ENCODE data around the gene SEC24D.

SEC24D gene

DNA sequence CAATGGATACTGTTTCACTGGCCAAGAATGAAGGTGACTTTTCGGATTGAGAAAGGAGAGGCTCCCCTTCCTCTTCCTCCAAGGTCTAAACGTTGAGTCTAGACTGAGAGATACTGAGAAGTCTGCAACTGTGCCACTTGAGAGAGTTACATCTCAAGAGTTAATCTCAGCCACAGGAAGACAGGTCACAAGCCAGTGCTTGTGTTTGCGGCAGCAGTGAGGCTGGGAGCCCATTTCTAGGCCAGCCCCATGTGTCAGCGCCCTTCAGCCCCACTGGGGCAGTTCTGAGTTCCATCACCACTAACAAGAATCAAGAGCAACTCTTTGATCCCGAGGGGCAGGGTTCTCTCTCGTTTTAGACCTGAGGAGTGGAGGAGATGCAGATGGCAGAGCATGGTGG lies 7.3 kb upstream of the SEC24D start:
- DNase-seq = no peak

DNA sequence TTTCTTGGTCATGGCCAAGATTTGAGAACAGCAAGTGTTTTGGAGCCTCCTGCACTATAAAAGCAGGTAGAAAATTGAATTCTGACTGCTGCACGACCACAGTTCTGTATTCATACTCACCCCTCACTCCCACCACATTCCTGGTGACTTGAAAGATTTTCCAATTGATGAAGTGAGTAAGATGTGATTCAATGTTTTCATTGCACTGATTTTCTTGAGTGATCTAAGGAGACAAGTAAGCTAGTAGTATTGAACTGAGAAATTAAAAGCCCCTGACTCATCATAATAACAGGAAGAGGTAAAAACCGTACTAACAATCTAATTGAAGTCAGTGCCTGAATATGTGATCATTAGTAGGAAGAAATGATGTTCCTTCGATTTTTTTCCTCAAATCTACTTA lies 6.1 kb upstream of the SEC24D start:
- no peak for DNase-seq

GRCh38 chr4:118839221-118839927 lies 3.4 kb upstream of the SEC24D start:
- DNase-seq = no peak

DNA sequence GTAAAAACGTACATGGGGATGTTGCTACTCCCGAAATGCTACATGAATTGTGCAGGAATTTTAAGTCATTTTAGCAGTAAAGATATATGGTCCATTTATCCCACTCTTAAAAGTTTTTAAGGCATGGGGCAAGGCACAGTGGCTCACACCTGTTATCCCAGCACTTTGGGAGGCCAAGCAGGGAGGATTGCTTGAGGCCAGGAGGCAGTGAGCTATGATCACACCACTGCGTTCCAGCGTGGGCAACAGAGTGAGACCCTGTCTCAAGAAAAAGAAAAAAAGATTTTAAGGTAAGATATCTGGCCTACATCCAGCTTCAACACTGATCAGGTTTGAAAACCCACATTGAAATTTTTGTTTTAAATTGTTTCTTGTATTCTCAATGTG lies 1.2 kb upstream of the SEC24D start:
- no peak for DNase-seq

DNA sequence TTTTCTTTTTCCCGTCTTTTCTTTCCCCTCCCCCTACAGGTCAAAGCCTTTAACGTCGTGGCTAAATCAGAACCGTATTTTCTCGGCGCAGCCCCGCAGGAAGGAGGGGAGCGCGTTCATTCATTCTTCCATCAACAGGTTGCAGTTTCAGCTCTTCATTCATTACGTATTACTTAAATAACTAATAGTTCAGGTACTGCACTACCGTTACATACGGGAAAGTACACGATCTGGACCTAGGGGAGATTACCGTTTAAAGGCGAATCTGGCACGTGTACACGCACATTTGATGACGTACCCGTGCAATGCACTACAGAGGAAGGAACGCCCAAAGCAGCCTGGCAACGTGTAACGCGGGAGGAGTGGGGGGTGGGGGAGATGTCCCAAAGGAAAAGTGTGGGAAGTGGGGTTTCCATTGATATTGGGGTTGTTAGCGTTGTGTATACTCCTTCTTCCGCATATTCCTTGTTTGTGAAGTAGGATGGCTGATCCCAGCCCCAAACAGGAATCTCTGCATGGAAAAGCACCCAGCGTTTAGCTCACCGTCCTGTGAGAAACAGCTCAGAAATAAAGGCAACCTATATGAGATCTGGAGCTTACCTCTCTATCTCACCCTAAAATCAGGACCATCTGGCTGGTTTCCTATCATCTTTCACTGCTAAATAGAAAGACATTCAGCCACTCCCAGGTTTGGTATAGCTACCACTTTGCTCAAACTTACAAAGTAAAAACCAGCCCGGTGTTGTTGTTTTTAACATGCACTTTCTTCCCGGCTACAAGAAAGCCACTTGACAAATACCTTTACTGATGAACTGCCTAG lies 585 bp upstream of the SEC24D start:
- DNase-seq = peak; percentile 11

DNA sequence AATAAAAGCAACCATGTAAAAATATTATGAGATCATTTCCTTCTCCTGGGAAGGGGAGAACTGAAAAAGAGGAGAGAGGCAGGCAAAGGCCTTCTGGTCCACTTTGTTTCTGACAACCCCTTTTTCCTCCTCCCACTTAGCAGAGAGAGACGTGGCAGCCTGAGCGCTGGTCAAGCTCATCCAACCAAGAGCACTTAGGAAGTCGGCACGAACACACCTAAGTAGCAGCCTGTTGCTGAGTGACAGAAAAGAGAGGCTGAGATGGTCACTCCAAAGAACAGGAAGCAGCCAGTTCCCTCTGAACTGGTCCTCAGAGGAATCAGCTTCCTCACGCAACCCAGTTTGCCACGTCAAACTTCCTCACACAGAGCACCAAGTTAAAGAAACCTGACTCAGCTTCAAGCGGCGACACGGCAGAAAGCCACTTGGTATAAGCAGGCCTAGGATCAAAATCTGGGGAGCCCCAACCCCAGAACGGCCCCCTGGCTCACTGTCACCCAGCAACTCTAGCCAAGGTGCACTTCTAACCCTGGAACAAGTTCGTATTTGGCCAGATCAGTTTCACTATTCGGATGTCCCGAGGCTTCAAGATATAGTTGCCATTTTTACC lies 861 bp downstream of the SEC24D start:
- peak; percentile 22 for DNase-seq

GRCh38 chr4:118834070-118834469 lies 1.9 kb downstream of the SEC24D start:
- DNase-seq = no peak

DNA sequence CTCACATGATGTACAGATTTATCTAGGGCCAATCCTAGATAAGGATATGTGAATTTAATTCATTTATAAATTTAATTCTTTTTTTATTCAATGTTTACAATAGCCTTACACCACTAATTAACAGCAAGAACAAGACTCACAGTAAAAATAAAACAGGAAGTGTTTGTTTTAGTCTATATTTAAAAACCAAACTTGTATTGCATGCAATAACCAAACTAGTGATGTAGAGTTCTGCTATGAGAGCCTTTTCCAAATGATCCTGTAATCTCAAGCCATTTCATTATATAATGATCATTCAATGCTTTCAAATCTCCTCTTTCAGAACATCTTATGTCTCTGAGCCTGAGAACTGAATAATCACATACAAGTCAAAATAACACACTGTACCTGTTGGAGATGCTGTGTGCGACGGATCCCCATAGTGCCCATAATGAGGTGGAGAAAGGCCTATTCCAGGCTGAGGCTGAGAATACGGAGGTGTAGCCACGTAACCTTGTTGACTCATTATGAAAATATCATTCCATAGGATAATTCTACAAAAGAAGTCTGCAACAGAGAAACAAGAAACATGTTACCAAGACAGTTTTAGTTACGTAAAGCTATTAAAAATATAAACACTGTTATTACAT lies 2.6 kb downstream of the SEC24D start:
- no peak for DNase-seq

GRCh38 chr4:118829107-118829506 lies 6.8 kb downstream of the SEC24D start:
- no peak for DNase-seq

- DNase-seq = no peak
Measured at GRCh38 chr4:118826723-118827444, 9.0 kb downstream of the SEC24D start.

DNA sequence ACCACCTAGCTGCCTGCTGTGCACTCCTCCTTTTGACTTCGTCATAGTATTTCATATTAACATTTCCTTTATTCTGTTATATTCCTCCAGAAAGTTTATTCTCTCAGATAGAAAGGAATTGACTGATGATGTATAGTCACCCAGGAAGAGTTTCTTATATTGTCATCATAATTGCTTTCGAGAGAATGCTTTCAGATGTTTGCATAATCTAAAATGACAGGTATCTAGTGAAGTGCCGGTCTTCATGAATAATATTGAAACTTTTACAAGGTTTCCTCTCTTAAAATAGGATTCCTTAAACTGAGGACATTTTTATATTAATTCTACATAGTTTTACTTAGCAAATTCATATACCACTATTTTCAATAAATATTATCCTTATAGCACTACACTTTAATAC lies 10.1 kb downstream of the SEC24D start:
- DNase-seq = no peak

DNA sequence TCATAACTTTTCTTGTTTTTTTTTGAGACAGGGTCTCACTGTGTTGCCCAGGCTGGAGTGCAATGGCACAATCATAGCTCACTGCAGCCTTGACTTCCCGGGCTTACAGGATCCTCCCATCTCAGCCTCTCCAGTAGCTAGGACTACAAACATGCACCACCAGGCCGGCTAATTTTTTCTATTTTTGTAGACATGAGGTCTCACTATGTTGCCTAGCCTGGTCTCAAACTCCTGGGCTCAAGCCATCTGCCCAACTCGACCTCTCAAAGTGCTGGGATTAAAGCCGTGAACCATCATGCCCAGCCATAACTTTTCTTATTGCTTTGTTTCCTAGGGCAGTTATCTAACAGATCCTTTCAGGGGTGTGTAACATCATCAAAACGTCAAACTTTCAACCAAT lies 11.8 kb downstream of the SEC24D start:
- no peak for DNase-seq

- no peak for DNase-seq
Measured at GRCh38 chr4:118823471-118823870, 12.5 kb downstream of the SEC24D start.

DNA sequence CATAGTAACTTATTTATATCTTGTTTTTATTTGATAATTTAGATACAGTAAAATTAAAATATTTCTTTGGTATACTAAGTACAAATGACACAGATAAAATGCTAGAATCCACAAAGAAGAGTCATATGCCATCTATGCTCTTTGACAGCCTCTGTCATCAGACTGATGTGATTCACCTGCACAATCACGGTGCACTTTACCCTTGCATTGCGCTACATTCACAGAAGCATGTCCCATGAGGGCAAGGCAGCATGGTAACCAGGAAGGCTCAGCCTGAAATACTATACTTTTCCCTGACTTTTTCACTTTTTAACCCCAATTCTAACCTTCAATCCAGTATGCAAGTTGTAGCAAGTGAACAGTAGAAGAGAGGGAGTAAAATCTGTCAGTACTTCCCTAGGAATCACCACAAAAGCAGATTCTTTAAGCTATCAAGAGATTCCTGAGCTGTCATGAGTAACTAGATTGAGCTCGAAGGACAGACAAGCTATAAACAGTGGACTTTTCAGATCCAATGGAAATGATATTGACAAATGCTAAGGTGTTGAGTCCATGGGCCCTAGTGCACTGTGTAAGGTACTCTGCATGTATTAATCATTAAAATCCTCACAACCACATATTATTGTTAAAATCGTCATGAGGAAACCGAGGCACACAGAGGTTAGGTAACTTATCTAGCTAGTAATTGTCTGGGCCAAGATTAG lies 14.2 kb downstream of the SEC24D start:
- DNase-seq = no peak

DNA sequence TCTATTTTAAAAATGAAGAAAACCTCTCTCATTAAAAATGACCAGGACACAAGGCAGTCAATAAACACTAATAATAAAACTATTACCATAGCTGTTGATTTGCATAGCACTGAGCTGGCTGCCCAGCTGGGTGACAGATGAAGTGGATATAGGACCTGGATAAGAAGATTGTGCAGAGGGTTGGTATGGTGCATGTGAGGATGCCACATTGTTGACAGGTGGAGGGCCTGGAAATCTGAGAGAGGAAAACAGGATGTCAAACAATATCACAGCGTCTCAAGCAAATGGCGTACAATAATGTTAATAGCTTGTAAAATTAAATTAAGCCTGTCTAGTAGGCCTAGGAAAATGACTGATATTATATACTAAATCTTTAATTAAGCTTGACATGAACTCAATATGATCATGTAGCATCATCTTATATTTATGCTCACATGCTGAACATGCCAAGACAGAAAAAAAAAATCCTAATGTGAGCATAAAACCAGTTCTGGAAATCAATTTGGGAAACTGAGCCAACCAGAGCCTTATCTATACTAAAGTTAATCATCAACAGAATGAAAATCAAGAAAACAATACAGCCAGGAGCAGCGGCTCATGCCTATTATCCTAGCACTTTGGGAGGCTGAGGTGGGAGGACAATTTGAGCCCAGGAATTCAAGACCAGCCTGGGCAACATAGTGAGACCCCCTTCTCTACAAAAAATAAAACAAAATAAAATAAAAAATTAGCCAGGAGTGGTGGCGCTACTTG lies 18.6 kb downstream of the SEC24D start:
- no peak for DNase-seq

DNA sequence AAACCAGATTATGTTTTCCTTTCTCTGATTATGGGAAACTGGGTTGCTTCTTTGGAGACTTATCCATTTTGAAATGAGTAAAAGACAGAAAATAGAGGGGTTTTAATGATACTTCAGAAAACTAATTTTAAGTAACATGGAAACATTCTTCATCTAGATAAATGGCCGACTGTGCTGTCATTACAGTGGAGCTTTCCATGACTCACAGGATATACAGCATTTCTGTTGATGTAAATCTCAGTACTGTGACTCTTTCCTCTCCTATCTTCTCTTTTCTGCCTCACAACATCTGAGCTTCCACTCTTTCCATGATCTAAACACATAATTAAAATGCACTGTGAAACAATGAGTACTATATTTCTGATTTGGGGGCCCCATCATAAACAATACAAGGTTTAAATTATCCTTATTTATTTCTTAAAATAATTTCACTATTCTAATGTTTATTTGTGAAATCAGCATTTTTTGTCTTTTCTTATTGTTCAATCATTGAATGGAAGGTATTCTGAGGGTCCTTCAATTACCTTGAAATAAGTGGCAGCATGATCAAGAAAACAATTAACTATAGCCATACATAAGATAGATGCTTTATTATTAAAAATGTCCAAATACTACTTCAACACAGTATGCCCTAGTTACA lies 19.3 kb downstream of the SEC24D start:
- no peak for DNase-seq

- DNase-seq = no peak
Measured at GRCh38 chr4:118814891-118815290, 21.0 kb downstream of the SEC24D start.

- DNase-seq = no peak
Measured at GRCh38 chr4:118814058-118814457, 21.9 kb downstream of the SEC24D start.

DNA sequence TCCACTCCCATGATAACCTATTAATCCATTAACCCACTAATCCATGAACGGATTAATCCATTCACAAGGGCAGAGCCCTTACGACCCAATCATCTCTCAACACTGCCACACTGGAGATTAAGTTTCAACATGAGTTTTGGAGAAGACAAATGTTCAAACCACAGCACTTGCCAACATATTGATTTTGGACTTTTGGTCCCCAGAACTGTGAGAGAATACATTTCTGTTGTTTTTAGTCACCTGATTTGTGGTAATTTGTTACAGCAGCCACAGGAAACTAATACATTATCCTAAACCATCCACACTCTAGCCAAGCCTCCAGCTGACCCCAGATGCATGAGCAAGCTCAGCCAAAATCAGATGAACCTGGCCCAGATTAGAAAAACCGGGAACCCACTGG lies 22.4 kb downstream of the SEC24D start:
- DNase-seq = no peak

GRCh38 chr4:118811832-118812231 lies 24.1 kb downstream of the SEC24D start:
- no peak for DNase-seq

All from activated CD4-positive, alpha-beta T cell treated with anti-CD3 and anti-CD28 coated beads for 1 hour (primary cell).